Measurements from ENCODE around the gene NEAT1. TPM values are rescaled to one million over a fixed set of nuclear protein-coding genes. Genes with fewer than 3 reads are reported as not detected.
A peak's percentile ranks its signal among the peaks of the same experiment; 100 is the strongest.

Gene NEAT1
- polyA plus RNA-seq, 1 donor from 2014 or later: 4.2 TPM

- H2AFZ ChIP-seq (ENCODE audit: low read depth, low read length): no peak overlapping the region
- H3K27me3 ChIP-seq (ENCODE audit: insufficient read depth, low read depth, low read length): no peaks in the 10 kb centered on the region
- peak overlapping the region; percentile 40 for H3K27ac ChIP-seq (ENCODE audit: low read length)
- H3K9me2 ChIP-seq (ENCODE audit: insufficient read depth, low read length): no peaks in the 10 kb centered on the region
- H3K9ac ChIP-seq (ENCODE audit: low read length): peak overlapping the region; percentile 68
- H3K36me3 ChIP-seq (ENCODE audit: insufficient read depth, low read length): no peaks in the 10 kb centered on the region
- H4K20me1 ChIP-seq (ENCODE audit: insufficient read depth): no peaks in the 10 kb centered on the region
- peak overlapping the region; percentile 97 for H3K4me2 ChIP-seq (ENCODE audit: low read length)
- H3K79me2 ChIP-seq (replicated peaks; ENCODE audit: insufficient read depth, low read length): peaks cover 67% of the 10 kb centered on the region
- no peaks in the 10 kb centered on the region for H3K9me3 ChIP-seq (ENCODE audit: low read length)
- H3F3A ChIP-seq (ENCODE audit: insufficient read depth, low read length, poor library complexity, severe bottlenecking): no peaks in the 10 kb centered on the region
- H3K4me3 ChIP-seq (ENCODE audit: low read length): peak overlapping the region; percentile 65
- TF ChIP-seq, protein P1, sequence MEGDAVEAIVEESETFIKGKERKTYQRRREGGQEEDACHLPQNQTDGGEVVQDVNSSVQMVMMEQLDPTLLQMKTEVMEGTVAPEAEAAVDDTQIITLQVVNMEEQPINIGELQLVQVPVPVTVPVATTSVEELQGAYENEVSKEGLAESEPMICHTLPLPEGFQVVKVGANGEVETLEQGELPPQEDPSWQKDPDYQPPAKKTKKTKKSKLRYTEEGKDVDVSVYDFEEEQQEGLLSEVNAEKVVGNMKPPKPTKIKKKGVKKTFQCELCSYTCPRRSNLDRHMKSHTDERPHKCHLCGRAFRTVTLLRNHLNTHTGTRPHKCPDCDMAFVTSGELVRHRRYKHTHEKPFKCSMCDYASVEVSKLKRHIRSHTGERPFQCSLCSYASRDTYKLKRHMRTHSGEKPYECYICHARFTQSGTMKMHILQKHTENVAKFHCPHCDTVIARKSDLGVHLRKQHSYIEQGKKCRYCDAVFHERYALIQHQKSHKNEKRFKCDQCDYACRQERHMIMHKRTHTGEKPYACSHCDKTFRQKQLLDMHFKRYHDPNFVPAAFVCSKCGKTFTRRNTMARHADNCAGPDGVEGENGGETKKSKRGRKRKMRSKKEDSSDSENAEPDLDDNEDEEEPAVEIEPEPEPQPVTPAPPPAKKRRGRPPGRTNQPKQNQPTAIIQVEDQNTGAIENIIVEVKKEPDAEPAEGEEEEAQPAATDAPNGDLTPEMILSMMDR (IDR thresholded peaks at IDR 0.05; ENCODE audit: poor library complexity, severe bottlenecking): peak; percentile 98
- peak; percentile 99 for TF ChIP-seq RAD21 (conservative IDR thresholded peaks at IDR 0.05)
- peak; percentile 62 for TF ChIP-seq POLR2AphosphoS5 (IDR thresholded peaks at IDR 0.05)
- TF ChIP-seq REST (IDR thresholded peaks at IDR 0.05; ENCODE audit: borderline replicate concordance): no peak
- TF ChIP-seq SMC3 (conservative IDR thresholded peaks at IDR 0.05; ENCODE audit: poor library complexity): peak; percentile 100
- peak; percentile 68 for TF ChIP-seq MXI1 (conservative IDR thresholded peaks at IDR 0.05; ENCODE audit: poor library complexity, severe bottlenecking)
- peak; percentile 39 for TF ChIP-seq TAF1 (IDR thresholded peaks at IDR 0.05; ENCODE audit: low read depth)
- no peak for TF ChIP-seq EZH2 (IDR thresholded peaks at IDR 0.05; ENCODE audit: borderline replicate concordance, insufficient read depth, low read length, poor library complexity, severe bottlenecking)
- peak; percentile 36 for TF ChIP-seq EP300 (conservative IDR thresholded peaks at IDR 0.05; ENCODE audit: poor library complexity, severe bottlenecking)
Measured at GRCh38 chr11:65416341-65416824, 6.2 kb upstream of the NEAT1 start.

DNA sequence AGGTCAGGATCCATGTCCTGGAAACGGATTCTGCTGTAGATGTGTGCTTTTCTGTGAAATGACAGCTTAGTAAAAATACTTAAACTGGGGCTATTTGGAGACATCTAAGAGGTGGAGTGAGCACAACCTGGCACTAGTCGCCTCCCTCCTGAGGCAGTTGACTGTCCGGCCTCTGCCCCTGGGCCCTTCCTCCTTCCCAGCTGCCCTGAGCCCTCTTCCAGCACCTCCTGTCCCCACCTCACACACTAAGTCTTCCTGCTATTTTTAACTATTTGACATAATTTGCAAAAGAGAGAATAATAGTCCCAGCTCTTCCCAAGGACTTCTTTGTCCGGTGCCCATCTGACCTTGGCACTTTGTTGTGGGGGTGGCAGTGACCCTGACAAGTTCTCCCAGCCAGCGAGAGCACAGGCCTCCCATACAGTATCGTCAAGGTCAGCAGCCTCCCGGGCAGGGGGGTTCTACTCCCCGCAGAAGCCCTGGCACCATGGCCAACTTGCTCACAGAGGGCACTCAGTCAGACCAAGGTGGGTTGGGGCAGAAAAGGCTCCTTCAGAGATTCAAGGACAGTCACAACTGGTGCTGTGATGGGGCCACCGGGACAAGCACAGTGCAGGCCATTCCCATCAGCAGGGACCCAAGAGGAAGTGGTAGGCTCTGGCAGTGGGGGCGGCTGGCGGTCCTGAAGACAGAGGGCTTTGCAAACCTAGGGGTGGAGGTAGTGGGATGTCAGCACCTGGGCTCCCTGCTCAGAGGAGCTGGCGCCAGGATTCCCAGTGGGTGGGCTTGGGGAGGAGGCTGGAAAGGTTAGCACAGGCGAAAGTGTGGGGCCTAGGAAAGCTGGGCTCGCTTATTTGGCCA lies 5.5 kb upstream of the NEAT1 start:
- H3K27ac ChIP-seq (ENCODE audit: low read length): peak overlapping the region; percentile 21
- no peaks in the 10 kb centered on the region for H4K20me1 ChIP-seq (ENCODE audit: insufficient read depth)
- H3F3A ChIP-seq (ENCODE audit: insufficient read depth, low read length, poor library complexity, severe bottlenecking): no peaks in the 10 kb centered on the region
- H3K9ac ChIP-seq (ENCODE audit: low read length): peak overlapping the region; percentile 68
- no peaks in the 10 kb centered on the region for H3K27me3 ChIP-seq (ENCODE audit: insufficient read depth, low read depth, low read length)
- H3K4me2 ChIP-seq (ENCODE audit: low read length): peak overlapping the region; percentile 97
- H3K9me2 ChIP-seq (ENCODE audit: insufficient read depth, low read length): no peaks in the 10 kb centered on the region
- H3K36me3 ChIP-seq (ENCODE audit: insufficient read depth, low read length): no peaks in the 10 kb centered on the region
- no peaks in the 10 kb centered on the region for H3K9me3 ChIP-seq (ENCODE audit: low read length)
- TF ChIP-seq, protein P1 (IDR thresholded peaks at IDR 0.05; ENCODE audit: poor library complexity, severe bottlenecking): no peak
- no peak for TF ChIP-seq POLR2AphosphoS5 (IDR thresholded peaks at IDR 0.05)
- peak overlapping the region; percentile 65 for H3K4me3 ChIP-seq (ENCODE audit: low read length)
- peaks cover 74% of the 10 kb centered on the region for H3K79me2 ChIP-seq (replicated peaks; ENCODE audit: insufficient read depth, low read length)
- no peak overlapping the region for H2AFZ ChIP-seq (ENCODE audit: low read depth, low read length)

All from neural cell (in vitro differentiated cells).